ENCODE data around the gene CHAT.

DNA sequence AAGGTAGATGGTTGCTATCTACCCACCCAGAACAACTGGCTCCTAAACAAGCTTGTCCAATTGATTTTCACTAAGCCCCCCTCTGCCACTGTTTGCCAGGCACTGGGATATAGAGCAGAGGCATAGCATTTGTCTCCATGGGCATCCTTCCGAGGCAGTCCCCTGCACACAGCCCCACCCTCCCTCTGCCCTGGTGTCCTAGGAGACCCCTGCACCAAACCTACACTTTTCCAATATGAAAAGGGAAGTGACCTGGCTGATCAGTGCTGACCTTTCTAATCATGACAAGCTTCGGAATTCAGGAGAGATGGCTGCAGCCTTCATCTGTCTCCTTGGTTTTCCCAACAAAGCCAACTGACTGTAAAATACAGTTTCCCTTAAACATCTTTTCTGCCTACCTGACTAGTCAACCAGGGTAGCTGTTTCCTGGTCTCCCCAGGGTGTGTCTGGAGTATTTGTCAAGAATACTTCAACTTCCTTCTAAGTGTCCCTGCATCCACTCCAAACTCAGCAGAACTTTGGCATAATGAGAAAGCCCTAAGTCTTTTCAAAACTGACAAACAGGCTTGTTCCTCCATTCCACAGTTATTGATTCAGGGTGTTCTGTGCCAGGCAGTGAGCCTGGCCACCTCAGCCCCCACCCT lies 11.3 kb upstream of the CHAT start:
- TF ChIP-seq, protein P1, sequence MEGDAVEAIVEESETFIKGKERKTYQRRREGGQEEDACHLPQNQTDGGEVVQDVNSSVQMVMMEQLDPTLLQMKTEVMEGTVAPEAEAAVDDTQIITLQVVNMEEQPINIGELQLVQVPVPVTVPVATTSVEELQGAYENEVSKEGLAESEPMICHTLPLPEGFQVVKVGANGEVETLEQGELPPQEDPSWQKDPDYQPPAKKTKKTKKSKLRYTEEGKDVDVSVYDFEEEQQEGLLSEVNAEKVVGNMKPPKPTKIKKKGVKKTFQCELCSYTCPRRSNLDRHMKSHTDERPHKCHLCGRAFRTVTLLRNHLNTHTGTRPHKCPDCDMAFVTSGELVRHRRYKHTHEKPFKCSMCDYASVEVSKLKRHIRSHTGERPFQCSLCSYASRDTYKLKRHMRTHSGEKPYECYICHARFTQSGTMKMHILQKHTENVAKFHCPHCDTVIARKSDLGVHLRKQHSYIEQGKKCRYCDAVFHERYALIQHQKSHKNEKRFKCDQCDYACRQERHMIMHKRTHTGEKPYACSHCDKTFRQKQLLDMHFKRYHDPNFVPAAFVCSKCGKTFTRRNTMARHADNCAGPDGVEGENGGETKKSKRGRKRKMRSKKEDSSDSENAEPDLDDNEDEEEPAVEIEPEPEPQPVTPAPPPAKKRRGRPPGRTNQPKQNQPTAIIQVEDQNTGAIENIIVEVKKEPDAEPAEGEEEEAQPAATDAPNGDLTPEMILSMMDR (IDR thresholded peaks at IDR 0.05): no peak
- TF ChIP-seq POLR2A (IDR thresholded peaks at IDR 0.05): no peak

Data from right lobe of liver (tissue), 4 donors.